HepG2 (cell line): ENCODE measurements around the gene RPL34. TPM values are rescaled to one million over a fixed set of nuclear protein-coding genes. Genes with fewer than 3 reads are reported as not detected.

Source experiments
- ARNT ChIP-seq: fragments of 450-650 bp; IDR thresholded peaks from 2 replicates; pipeline ENCODE4 v1.6.1; 2017
- ATAD3A ChIP-seq: sonication (generic); formaldehyde crosslinking; IDR thresholded peaks from 2 replicates; pipeline ENCODE4 v1.4.0; 2020; ENCODE audit warnings: missing genetic modification reagents
- CENPT ChIP-seq: sonication (generic); formaldehyde crosslinking; IDR thresholded peaks from 2 replicates; pipeline ENCODE4 v1.8.0; 2022; ENCODE audit warnings: low read depth, mild to moderate bottlenecking, moderate library complexity, missing genetic modification reagents
- HNRNPH1 ChIP-seq: fragments of 200-400 bp; formaldehyde crosslinking; optimal IDR thresholded peaks from 2 replicates; pipeline ENCODE3; 2017; ENCODE audit warnings: mild to moderate bottlenecking, low read depth, low read length
- HOXA3 ChIP-seq: sonication (generic); formaldehyde crosslinking; IDR thresholded peaks from 2 replicates; pipeline ENCODE4 v1.5.0; 2020; ENCODE audit warnings: missing genetic modification reagents
- HOXA9 ChIP-seq: sonication (generic); formaldehyde crosslinking; IDR thresholded peaks from 2 replicates; pipeline ENCODE4 v1.8.1; 2022; ENCODE audit warnings: missing genetic modification reagents, mild to moderate bottlenecking, moderate library complexity, borderline replicate concordance
- HOXD1 ChIP-seq: sonication (generic); formaldehyde crosslinking; IDR thresholded peaks from 2 replicates; pipeline ENCODE4 v1.5.0; 2020; ENCODE audit warnings: missing genetic modification reagents
- KDM3A ChIP-seq: IDR thresholded peaks from 2 replicates; pipeline ENCODE4 v1.6.1; 2018; ENCODE audit warnings: low read depth, missing compliant biosample characterization
- KMT2B ChIP-seq: IDR thresholded peaks from 2 replicates; pipeline ENCODE4 v1.6.1; 2016; ENCODE audit warnings: missing genetic modification reagents, missing compliant biosample characterization
- NAIF1 ChIP-seq: sonication (generic); formaldehyde crosslinking; IDR thresholded peaks from 2 replicates; pipeline ENCODE4 v1.5.0; 2020; ENCODE audit warnings: mild to moderate bottlenecking, missing genetic modification reagents, borderline replicate concordance
- NFRKB ChIP-seq: fragments of 450-650 bp; IDR thresholded peaks from 2 replicates; pipeline ENCODE4 v1.6.1; 2017
- PHF5A ChIP-seq: IDR thresholded peaks from one replicate; pipeline ENCODE4 v1.6.1; 2018; ENCODE audit warnings: low read depth, missing genetic modification reagents; ENCODE audit not compliant: unreplicated experiment
- PPARG ChIP-seq: conservative IDR thresholded peaks from 2 replicates; pipeline ENCODE4 v1.6.1; 2016; ENCODE audit warnings: missing biosample characterization, missing genetic modification reagents
- SALL2 ChIP-seq: sonication (generic); formaldehyde crosslinking; IDR thresholded peaks from 2 replicates; pipeline ENCODE4 v1.8.1; 2023; ENCODE audit warnings: mild to moderate bottlenecking, missing genetic modification reagents, inconsistent platforms
- TBX2 ChIP-seq: sonication (generic); formaldehyde crosslinking; IDR thresholded peaks from 2 replicates; pipeline ENCODE4 v1.5.0; 2020; ENCODE audit warnings: missing genetic modification reagents, mild to moderate bottlenecking, borderline replicate concordance
- THAP11 ChIP-seq: IDR thresholded peaks from 2 replicates; pipeline ENCODE4 v1.6.1; 2016; ENCODE audit warnings: missing biosample characterization, missing genetic modification reagents
- ZFP82 ChIP-seq: sonication (generic); formaldehyde crosslinking; IDR thresholded peaks from 2 replicates; pipeline ENCODE4 v1.5.1; 2020; ENCODE audit warnings: mild to moderate bottlenecking, missing genetic modification reagents, borderline replicate concordance
- ZNF3 ChIP-seq: IDR thresholded peaks from 2 replicates; pipeline ENCODE4 v1.7.0; 2017; ENCODE audit warnings: inconsistent platforms
- ZNF660 ChIP-seq: sonication (generic); formaldehyde crosslinking; IDR thresholded peaks from 2 replicates; pipeline ENCODE4 v1.5.1; 2020; ENCODE audit warnings: mild to moderate bottlenecking, low read depth, missing genetic modification reagents, borderline replicate concordance
- polyA plus RNA-seq, 8 experiments: library from polyadenylated mRNA; depleted of rRNA in 3 of 8; stranded (reverse) in 7 of 8; unstranded in 1 of 8; fragments of >200 nt; fragmentation: Illumina TruSeq in 4 of 8; extraction: Trizol in 4 of 8; gene quantifications; 2 replicates each; pipeline versions ENCODE4 v1.2.1 to v1.2.3, GENCODE V29; 2011 to 2016; ENCODE audit warnings: low read depth in 4 of 8, missing spikeins in 1 of 8, mixed read lengths in 1 of 8; ENCODE audit not compliant: insufficient read depth in 1 of 8
- total RNA-seq, 5 experiments: library from RNA; depleted of rRNA; stranded (reverse); fragments of >200 nt; fragmentation: Illumina TruSeq; extraction: Trizol; gene quantifications; 2 replicates each; pipeline ENCODE4 v1.2.3, GENCODE V29; 2016; ENCODE audit warnings: low read depth in 1 of 5
- TF ChIP-seq, protein P1 (sequence below): sonication (generic); formaldehyde crosslinking; IDR thresholded peaks from 2 replicates; pipeline ENCODE4 v1.4.0; 2020; ENCODE audit warnings: mild to moderate bottlenecking, missing genetic modification reagents
- TF ChIP-seq, protein P2 (sequence below): sonication (generic); formaldehyde crosslinking; IDR thresholded peaks from 2 replicates; pipeline ENCODE4 v1.4.0; 2020; ENCODE audit warnings: missing genetic modification reagents, borderline replicate concordance
- TF ChIP-seq, protein P3 (sequence below): sonication (generic); formaldehyde crosslinking; IDR thresholded peaks from 2 replicates; pipeline ENCODE4 v1.9.0; 2021; ENCODE audit warnings: missing genetic modification reagents, mild to moderate bottlenecking, borderline replicate concordance

RPL34 gene
- total and polyA plus RNA-seq, 2 of the 13 experiments (the other 11 are each of a cell fraction or from before 2014, with no cell fraction given), result 2,235 to 3,985 TPM

DNA sequence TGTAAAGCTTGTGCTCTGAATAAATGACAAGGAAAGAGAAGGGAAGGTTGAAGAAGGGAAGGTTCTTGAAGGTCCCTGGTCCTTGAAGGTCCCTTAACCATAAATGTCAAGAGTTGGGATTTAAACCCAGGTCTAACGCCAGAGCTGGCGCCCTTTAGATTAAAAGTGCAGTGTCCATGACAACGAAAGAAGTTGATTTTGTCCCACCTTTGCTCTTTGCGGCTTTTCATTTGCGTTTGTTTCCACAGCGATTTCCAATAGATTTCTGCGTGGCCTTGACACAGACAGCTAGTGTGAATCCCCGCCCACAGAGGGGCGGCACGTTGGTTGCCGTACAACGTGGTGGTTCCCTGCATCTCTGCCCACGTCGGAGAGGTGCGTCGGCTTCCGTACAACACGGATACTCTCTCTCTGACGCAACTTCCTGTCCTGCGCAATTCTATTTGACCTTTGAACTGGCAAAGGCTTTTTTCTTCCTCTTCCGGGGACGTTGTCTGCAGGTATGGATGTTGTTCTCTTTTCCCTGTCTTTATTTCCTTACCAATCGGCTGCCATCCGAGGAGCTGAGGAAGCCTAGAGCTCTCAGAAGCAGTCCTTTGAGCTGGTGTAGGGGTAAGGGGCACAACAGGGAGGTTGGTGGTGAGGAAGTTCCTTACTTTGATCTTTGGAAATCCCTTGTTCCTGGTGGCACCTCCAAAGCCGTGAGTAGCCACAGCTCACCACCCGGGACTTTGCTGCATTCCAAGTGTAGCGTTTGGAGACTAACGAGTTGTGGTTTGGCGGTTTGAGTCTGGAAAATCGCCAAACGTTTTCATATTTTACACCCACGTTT, at the start of gene RPL34 (continued):
- TF ChIP-seq, protein P1, sequence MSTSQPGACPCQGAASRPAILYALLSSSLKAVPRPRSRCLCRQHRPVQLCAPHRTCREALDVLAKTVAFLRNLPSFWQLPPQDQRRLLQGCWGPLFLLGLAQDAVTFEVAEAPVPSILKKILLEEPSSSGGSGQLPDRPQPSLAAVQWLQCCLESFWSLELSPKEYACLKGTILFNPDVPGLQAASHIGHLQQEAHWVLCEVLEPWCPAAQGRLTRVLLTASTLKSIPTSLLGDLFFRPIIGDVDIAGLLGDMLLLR (CRISPR knock-in tag), result no peak
- TF ChIP-seq ARNT, result no peak
- peak; percentile 77; the same call in 1 of the 2 replicates for TF ChIP-seq KMT2B (CRISPR knock-in tag)
- 0 out of 2 replicates have a peak, but pooled peaks have one; percentile 23 for TF ChIP-seq HOXD1 (CRISPR knock-in tag)
- TF ChIP-seq CENPT (CRISPR knock-in tag), result no peak
- no peak for TF ChIP-seq ZNF3 (CRISPR knock-in tag)
- TF ChIP-seq, protein P2, sequence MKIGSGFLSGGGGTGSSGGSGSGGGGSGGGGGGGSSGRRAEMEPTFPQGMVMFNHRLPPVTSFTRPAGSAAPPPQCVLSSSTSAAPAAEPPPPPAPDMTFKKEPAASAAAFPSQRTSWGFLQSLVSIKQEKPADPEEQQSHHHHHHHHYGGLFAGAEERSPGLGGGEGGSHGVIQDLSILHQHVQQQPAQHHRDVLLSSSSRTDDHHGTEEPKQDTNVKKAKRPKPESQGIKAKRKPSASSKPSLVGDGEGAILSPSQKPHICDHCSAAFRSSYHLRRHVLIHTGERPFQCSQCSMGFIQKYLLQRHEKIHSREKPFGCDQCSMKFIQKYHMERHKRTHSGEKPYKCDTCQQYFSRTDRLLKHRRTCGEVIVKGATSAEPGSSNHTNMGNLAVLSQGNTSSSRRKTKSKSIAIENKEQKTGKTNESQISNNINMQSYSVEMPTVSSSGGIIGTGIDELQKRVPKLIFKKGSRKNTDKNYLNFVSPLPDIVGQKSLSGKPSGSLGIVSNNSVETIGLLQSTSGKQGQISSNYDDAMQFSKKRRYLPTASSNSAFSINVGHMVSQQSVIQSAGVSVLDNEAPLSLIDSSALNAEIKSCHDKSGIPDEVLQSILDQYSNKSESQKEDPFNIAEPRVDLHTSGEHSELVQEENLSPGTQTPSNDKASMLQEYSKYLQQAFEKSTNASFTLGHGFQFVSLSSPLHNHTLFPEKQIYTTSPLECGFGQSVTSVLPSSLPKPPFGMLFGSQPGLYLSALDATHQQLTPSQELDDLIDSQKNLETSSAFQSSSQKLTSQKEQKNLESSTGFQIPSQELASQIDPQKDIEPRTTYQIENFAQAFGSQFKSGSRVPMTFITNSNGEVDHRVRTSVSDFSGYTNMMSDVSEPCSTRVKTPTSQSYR, result peak; percentile 22; the same call in 1 of the 2 replicates
- TF ChIP-seq NFRKB, result no peak
- no peak for TF ChIP-seq ZNF660 (CRISPR knock-in tag)
- TF ChIP-seq HNRNPH1, result no peak
- peak; percentile 78 for TF ChIP-seq PPARG
- peak; percentile 95 for TF ChIP-seq THAP11 (CRISPR knock-in tag)
- 0 out of 2 replicates have a peak, but pooled peaks have one; percentile 48 for TF ChIP-seq KDM3A (CRISPR knock-in tag)
- TF ChIP-seq PHF5A (CRISPR knock-in tag), result peak; percentile 53
- TF ChIP-seq NAIF1, result peak; percentile 75
- TF ChIP-seq SALL2 (CRISPR knock-in tag), result peak; percentile 80; the same call in 1 of the 2 replicates
- peak; percentile 50; the same call in 1 of the 2 replicates for TF ChIP-seq HOXA3 (CRISPR knock-in tag)
- TF ChIP-seq ATAD3A (CRISPR knock-in tag), result 0 out of 2 replicates have a peak, but pooled peaks have one; percentile 35
- TF ChIP-seq ZFP82 (CRISPR knock-in tag), result no peak
- TF ChIP-seq TBX2 (CRISPR knock-in tag), result peak; percentile 85
- TF ChIP-seq, protein P3, sequence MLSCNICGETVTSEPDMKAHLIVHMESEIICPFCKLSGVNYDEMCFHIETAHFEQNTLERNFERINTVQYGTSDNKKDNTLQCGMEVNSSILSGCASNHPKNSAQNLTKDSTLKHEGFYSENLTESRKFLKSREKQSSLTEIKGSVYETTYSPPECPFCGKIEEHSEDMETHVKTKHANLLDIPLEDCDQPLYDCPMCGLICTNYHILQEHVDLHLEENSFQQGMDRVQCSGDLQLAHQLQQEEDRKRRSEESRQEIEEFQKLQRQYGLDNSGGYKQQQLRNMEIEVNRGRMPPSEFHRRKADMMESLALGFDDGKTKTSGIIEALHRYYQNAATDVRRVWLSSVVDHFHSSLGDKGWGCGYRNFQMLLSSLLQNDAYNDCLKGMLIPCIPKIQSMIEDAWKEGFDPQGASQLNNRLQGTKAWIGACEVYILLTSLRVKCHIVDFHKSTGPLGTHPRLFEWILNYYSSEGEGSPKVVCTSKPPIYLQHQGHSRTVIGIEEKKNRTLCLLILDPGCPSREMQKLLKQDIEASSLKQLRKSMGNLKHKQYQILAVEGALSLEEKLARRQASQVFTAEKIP (CRISPR knock-in tag), result no peak
- TF ChIP-seq HOXA9 (CRISPR knock-in tag), result no peak
